GM06990 (cell line): ENCODE data around the gene GNG8.

Experiments used
- DNase-seq: peaks from one replicate; pipeline ENCODE4 v3.0.0-alpha.2; 2011; ENCODE audit not compliant: insufficient read length; ENCODE audit errors: extremely low read depth
- H3K27me3 ChIP-seq: replicated peaks from 2 replicates; pipeline ENCODE4 v1.6.0; 2011; ENCODE audit warnings: low read length; ENCODE audit not compliant: control insufficient read depth, insufficient read depth
- H3K36me3 ChIP-seq: 2 replicates; pipeline ENCODE4 v1.5.1; 2011; ENCODE audit warnings: low read length; ENCODE audit not compliant: control insufficient read depth, insufficient read depth
- H3K4me3 ChIP-seq: replicated peaks from 2 replicates; pipeline ENCODE4 v1.5.1; 2011; ENCODE audit warnings: low read depth, mild to moderate bottlenecking, control low read depth, low read length
- TF ChIP-seq, protein P1 (sequence below): IDR thresholded peaks from 2 replicates; pipeline ENCODE4 v1.5.1; 2011; ENCODE audit warnings: low read length, control low read depth, mild to moderate bottlenecking, inconsistent platforms; ENCODE audit not compliant: insufficient read depth, poor library complexity, severe bottlenecking

GNG8 gene

DNA sequence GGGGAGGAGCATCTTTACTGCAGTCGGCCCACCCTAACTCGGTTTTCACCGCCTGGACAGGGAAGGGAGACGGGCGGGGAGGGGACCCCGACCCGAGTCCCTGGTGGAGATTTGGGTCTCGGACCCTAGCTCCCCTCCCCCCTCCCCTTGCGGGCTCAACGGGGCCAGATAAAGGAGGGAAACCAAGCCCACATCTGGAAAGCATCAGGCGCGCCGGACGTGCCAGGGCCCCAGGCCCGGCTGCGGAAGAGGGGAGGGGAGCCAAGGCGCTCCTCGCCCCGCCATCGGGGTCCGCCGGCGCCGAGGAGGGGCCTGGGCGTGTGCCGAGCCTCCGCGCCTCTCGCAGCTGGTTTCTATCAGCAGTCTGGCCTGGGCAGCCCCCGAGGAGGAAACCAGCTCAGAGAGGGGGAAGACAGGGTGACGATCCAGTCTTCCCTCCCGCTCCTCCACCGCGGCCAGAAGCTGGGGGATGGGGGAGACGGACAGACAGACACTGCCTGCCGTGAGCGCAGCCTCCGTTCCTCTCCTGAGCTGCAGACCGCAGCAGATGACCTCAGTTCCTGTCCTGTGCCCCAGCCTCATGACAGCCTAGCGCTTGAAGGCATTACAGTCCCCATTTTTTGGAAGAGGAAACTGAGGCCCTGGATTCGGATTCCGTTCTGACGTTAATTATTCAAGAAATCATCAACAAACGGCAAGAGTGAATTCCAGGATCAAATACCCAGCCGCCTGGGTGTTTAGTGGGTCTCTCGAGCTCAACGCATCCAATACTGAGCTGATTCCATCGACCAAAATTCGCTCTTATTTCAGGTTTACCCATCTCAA is 3.6 kb upstream of the GNG8 start:
- no peak for DNase-seq
- no peaks in the 10 kb centered on the region for H3K27me3 ChIP-seq
- H3K36me3 ChIP-seq, result no peaks in the 10 kb centered on the region
- H3K4me3 ChIP-seq, result peak overlapping the region; percentile 54
- TF ChIP-seq, protein P1, sequence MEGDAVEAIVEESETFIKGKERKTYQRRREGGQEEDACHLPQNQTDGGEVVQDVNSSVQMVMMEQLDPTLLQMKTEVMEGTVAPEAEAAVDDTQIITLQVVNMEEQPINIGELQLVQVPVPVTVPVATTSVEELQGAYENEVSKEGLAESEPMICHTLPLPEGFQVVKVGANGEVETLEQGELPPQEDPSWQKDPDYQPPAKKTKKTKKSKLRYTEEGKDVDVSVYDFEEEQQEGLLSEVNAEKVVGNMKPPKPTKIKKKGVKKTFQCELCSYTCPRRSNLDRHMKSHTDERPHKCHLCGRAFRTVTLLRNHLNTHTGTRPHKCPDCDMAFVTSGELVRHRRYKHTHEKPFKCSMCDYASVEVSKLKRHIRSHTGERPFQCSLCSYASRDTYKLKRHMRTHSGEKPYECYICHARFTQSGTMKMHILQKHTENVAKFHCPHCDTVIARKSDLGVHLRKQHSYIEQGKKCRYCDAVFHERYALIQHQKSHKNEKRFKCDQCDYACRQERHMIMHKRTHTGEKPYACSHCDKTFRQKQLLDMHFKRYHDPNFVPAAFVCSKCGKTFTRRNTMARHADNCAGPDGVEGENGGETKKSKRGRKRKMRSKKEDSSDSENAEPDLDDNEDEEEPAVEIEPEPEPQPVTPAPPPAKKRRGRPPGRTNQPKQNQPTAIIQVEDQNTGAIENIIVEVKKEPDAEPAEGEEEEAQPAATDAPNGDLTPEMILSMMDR, result no peak

DNA sequence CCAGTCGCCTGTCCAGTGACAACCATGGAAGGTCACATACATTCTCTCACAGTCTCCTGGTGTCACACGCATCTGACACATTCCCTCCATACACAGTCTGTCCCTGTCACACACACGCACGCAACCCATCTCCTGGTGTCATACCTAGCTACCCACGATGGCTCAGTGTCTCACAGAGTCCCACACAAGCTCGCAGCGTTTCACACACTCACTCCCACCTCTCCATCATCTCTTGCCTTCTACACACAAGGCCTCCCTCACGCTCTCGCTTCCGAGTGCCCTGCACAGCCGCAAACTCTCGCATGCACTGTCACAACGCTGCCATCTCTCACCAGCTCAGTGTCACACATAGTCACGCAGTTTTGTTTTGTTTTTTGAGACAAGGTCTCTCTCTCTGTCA is 1.2 kb upstream of the GNG8 start:
- no peak for DNase-seq
- H3K36me3 ChIP-seq, result no peaks in the 10 kb centered on the region
- no peak overlapping the region for H3K4me3 ChIP-seq
- TF ChIP-seq, protein P1, result no peak
- no peaks in the 10 kb centered on the region; the same call in 1 of the 2 replicates for H3K27me3 ChIP-seq

- Histone ChIP-seq H3K4me3 (peak overlapping the region; percentile 46), H3K36me3 (no peaks in the 10 kb centered on the region), H3K27me3 (no peaks in the 10 kb centered on the region; the same call in 1 of the 2 replicates)
- TF ChIP-seq, protein P1, result no peak
- DNase-seq, result no peak
Observed at GRCh38 chr19:46634656-46635218, 1.3 kb downstream of the GNG8 start.

DNA sequence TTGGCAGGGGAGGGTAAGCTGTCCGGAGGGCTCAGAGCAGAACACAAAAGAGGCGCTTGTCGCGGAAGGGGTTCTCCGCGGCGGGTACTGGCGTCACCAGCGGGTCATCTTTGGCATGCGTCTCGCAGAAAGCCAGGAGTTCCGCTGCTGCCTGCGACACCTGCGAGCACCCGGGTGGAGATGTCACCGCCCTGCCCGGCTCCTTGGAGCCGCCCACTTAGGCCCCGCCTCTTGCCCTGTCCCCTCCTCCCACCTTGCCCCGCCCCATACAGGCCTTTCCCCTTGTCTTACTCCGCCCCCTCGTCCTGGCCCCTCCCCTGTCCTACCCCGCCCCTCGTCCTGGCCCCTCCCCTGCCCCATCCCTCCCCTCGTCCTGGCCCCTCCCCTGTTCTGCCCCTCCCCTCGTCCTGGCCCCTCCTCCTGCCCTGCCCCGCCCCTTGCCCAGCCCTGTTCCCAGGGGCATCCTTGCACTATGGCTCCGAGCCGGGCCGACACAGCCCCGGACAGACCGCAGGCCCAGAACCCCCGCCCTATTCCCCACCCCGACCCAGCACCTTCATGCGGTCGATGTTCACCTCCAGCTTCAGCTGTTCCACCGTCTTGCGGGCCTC is 1.9 kb downstream of the GNG8 start:
- Histone ChIP-seq H3K27me3 (no peaks in the 10 kb centered on the region; the same call in 1 of the 2 replicates), H3K4me3 (peak overlapping the region; percentile 46)
- DNase-seq, result peak; percentile 90

GRCh38 chr19:46633130-46633529 is 2.9 kb downstream of the GNG8 start:
- Histone ChIP-seq H3K36me3 (no peaks in the 10 kb centered on the region), H3K4me3 (no peak overlapping the region), H3K27me3 (no peaks in the 10 kb centered on the region; the same call in 1 of the 2 replicates)
- DNase-seq, result no peak
- TF ChIP-seq, protein P1, result no peak

More for the DNA sequence above, 1.9 kb downstream of the GNG8 start:
- TF ChIP-seq, protein P1, result no peak
- no peaks in the 10 kb centered on the region for H3K36me3 ChIP-seq
